Right kidney (tissue), 9 donors: ENCODE results near the gene COL27A1.

Experiments used
- DNase-seq: peaks from one replicate; pipeline ENCODE4 v3.0.0-alpha.2; 2016
- long read RNA-seq, 8 donors: transcript quantifications; one replicate each; lab custom pipeline, GENCODE V29; 2026

Gene COL27A1
- long read RNA-seq, donor 1, partial matches to known transcripts: 14 of 17 reads
- long read RNA-seq, donor 1, other reads (novel, unspliced or antisense): 0 of 17 reads
- long read RNA-seq, donor 2, partial matches to known transcripts: 0 of 1 reads
- long read RNA-seq, donor 2, other reads (novel, unspliced or antisense): 0 of 1 reads
- long read RNA-seq, donor 3, partial matches to known transcripts: 0 of 5 reads
- long read RNA-seq, donor 3, other reads (novel, unspliced or antisense): 0 of 5 reads
- long read RNA-seq, donor 4, partial matches to known transcripts: 41 of 44 reads
- long read RNA-seq, donor 4, other reads (novel, unspliced or antisense): 0 of 44 reads
- long read RNA-seq, donor 5, partial matches to known transcripts: 18 of 18 reads
- long read RNA-seq, donor 5, other reads (novel, unspliced or antisense): 0 of 18 reads
- long read RNA-seq, donor 6, partial matches to known transcripts: 41 of 43 reads
- long read RNA-seq, donor 6, other reads (novel, unspliced or antisense): 0 of 43 reads
- long read RNA-seq, donor 7, partial matches to known transcripts: 38 of 44 reads
- long read RNA-seq, donor 7, other reads (novel, unspliced or antisense): 0 of 44 reads
- long read RNA-seq, donor 8, partial matches to known transcripts: 10 of 13 reads
- long read RNA-seq, donor 8, other reads (novel, unspliced or antisense): 0 of 13 reads

GRCh38 chr9:114155263-114155994 lies at the start of gene COL27A1:
Gene COL27A1, plus strand, starts transcription at chr9:114155537. Its CDS starts 414 bp downstream, at chr9:114155951.
- peak; percentile 82 for DNase-seq

DNA sequence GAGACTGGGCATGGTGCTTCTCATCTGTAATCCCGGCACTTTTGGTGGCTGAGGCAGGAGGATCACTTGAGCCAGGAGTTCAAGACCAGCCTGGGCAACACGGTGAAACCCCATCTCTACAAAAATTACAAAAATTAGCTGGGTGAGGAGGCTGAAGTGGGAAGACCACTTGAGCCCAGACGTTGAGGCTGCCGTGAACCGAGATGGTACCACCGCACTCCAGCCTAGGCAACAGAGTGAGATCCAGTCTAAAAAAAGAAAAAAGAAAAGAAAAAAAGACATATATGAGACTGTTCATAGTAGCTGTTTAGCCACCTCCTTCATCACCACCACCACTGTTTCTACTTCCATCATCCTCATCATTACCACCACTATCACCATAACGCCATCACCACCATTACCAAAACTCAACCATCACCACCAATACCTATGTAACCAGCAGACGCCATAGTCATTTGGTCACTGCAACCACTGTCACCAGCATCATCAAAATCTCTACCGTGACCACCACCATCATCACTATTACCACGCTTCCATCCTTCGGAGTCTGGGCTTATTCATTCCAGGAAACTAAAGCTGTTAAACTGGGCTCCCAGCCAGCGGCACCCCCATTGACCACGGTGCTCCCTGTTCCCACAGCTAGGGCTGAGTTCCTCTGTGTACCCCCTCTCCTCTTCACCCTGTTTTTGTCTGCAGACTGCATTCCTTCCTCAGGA lies 47.9 kb upstream of the COL27A1 start:
- DNase-seq: no peak

DNA sequence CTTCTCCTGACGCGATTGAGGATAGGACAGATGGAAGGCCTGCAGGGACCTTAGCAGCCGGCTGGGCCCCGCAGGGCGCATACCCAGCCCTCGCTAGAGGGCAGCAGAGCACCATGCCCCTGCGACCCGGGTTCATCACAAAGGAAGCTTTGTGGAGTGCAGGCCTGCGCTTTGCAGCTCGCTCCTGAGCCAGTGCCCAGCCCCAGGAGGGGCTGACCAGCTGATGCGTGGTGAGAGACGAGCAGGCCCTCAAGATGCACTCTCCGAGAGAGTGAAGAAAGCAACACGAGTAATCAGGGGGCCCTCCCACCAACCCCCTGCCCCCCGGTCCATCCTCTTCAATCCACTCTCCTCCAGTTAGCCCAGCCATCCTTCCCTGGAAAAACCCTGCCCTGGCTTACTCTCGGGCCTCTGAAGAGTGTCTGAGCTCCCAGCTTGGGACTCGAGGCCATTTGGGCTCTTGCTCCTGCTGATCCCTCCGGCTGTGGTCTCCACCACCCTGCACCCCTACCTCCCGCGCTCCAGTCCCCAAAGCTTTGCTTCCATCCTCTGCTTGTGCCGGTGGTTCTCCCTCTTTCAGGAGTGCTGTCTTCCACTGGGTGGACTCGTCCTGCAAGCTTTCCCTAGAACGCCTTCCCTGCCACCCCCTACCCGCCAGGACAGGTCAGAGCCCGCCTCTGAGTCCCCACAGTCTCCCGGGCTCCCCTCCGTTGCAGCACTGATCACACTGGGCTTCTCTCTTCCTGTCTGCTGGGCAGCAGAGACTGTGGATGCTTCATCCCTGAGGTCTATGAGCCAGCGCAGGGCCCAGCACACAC lies 47.1 kb upstream of the COL27A1 start:
- DNase-seq: peak; percentile 65

GRCh38 chr9:114109124-114109523 lies 46.2 kb upstream of the COL27A1 start:
- DNase-seq: no peak

- no peak for DNase-seq
These were observed 45.2 kb upstream of the COL27A1 start for GRCh38 chr9:114110180-114110579.

DNA sequence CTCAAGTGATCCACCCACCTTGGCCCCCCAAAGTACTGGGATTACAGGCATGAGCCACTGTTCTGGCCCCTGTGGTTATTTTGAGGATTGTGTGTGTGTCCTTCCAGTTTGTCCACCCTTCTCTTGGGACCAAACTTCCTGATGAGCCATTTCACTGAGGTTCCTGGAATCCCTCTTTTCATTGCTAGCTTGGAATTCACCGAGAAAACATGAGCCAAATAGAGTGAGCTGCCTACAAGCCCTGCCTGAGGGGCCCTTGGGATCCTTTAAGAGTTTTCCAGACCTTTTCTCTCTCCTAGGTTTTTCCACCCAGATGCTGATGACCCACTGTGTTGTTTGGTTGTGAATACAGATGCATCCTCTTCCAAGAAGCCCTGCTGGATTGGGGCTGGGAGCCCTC lies 43.0 kb upstream of the COL27A1 start:
- no peak for DNase-seq

GRCh38 chr9:114112778-114113584 lies 42.4 kb upstream of the COL27A1 start:
- no peak for DNase-seq

DNA sequence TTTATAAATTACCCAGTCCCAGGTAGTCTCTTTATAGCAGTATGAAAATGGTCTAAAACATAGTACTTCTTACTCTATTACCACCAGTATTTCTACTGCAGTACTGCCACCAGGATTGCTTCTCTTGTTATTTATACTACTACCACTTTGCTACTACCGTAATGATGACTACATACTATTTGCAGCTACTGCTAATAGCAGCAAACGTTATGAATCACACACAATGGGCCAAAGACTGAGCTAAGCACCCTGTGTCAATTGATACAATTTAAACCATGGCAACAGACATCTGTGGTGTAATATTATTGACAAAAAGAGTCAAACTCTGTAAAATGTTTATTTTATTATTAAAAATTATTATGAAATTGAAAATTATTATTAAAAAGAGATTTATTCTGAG lies 41.0 kb upstream of the COL27A1 start:
- DNase-seq: no peak

GRCh38 chr9:114115654-114116125 lies 39.6 kb upstream of the COL27A1 start:
- no peak for DNase-seq

- DNase-seq: no peak
These were observed 39.1 kb upstream of the COL27A1 start for GRCh38 chr9:114116126-114116747.

DNA sequence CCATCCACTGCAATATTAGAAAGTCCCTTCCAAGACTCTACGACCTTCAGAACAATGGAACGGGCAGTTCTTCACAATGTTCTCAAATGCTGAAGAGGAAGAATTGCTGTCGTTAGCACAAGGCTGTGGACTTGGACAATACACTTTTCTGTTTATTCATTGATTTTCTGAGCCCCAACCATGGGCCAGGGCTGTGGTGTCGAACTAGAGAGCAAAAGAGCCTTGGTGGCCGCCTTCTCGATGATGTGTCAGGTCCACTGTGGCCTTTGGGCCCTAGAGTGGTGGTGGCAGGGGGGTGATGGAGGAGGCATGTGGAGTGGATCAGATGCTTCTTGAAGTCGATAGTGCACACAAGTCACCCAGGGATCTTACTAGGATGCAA lies 37.7 kb upstream of the COL27A1 start:
- DNase-seq: no peak

DNA sequence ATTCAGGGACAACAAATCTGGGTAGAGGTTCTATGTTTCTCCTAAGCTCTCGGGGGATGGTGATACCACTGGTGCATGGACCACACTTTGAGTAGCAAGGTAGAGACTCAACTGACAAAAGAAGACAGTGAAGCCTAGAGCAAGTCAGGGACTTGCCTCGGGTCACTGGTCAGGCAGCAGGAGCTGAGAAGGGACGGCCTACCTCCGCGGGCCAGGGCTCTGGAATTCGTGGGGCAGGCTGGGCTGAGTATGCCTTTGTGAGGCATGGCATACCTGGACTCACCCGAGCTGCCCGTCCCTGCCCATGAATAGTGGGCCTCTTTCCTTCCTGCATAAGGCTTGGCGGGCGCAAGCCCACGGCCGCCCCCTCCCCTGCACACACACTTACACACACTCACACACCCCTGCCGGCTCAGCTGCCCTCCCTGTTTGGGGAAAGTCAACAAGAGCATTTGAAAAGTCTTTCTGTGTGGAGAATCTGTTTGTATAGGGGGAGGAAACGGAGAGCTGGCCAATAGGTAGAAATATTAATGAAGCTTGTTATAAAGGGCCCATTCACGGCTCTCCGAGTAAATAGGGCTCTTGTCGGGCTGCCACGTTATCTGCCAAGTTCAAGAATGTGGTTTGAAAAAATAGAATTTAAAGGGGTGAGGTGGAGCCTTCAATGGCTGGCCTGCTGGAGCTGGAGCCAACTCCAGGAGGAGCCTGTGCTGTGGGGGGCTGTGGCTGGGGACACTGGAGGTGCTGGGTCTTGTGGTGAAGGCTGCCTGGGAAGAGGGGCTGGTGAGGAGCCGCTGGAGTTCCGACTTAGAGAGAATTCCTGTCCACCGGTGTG lies 37.1 kb upstream of the COL27A1 start:
- DNase-seq: peak; percentile 60

GRCh38 chr9:114119242-114120191 lies 35.8 kb upstream of the COL27A1 start:
- DNase-seq: no peak

DNA sequence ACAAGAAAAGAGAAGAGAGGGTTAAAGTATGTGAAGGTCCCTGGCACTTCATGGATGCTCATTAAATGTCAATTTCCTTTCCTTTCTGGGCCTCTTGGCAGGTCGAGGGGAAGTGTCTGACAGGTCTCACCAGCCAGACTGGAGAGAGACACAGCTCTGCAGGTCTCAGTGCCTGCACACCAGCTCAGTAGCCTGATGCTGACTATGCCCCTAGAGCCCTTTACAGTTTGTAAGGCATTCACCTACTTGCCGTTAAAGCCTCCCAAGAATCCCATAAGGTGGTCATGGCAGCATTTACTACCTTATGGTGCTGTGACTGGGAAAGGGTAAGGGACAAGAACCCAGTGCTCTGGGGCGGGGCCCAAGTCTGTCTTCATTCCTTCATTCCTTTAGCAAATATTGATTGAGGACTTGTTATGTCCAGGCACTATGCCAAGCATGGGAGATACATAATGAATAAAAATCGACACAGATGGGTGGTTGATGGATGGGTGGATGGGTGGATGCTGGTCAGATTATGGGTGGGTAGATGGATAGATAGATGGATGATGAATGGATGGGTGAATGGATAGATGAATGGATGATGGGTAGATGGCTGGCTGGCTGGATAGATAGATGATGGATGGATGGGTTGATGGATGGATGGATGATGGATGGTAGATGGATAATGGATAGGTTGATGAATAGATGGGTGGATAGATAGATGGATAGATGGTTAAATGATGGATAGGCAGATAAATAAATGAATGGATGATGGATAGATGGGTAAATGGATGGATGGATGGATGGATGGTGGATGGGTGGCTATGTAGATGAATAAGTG lies 34.9 kb upstream of the COL27A1 start:
- no peak for DNase-seq

DNA sequence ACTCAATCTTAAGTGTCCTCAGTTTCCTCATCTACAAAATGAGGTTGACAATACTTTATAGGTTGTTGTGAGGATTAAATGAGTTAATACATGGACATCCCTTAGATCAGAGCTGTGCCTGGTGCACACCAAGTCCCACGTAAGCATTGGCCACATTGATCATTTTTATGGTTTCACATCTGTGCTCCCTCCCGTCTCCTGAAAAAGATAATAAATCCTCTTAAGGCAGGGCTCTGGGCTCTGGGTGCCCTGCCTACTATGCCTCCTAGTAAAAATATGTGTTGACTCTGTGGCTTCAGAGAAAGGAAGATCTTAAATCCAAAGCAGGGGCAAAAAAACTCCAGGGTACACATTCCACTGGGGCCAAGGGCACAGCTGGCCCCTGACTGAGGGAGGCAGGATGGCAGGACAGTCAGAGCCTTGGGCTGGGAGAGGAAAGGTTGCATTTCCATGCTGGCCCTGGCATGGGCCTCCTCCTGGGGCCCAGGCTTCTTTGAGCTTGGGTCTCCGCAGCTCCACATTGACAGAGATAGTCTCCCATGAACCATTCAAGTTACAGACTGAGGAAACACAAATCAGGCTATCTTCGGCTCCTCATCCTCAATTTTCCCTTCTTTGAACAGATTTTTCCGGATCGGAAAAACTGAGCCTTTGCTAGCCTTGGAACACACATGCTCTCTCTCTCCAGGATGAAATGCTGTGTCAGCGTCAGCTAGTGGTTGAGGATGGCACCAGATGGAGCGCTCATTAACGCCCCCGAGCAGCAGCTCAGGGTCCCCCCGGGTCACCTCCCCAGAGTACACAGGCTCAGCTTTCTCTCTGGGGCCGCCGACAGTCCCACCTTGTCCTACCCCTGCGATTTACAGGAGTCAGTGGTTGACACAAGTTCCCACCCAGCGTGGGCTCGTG lies 33.9 kb upstream of the COL27A1 start:
- peak; percentile 31 for DNase-seq
